ENCODE data around the gene DHRSX. TPM values are rescaled to one million over a fixed set of nuclear protein-coding genes. Genes with fewer than 3 reads are reported as not detected.
"Not testable (repeated sequence)": the region's sequence is repeated elsewhere in the genome, so short reads cannot be mapped to it uniquely, and the experiment has no call there.

DHRSX gene
- total RNA-seq, 1 experiment from 2014 or later, result 29.2 TPM

- DNase-seq (ENCODE audit: low read depth), result not testable (repeated sequence)
Observed at GRCh38 chrX:2265658-2266444, 234.9 kb downstream of the DHRSX start.

DNA sequence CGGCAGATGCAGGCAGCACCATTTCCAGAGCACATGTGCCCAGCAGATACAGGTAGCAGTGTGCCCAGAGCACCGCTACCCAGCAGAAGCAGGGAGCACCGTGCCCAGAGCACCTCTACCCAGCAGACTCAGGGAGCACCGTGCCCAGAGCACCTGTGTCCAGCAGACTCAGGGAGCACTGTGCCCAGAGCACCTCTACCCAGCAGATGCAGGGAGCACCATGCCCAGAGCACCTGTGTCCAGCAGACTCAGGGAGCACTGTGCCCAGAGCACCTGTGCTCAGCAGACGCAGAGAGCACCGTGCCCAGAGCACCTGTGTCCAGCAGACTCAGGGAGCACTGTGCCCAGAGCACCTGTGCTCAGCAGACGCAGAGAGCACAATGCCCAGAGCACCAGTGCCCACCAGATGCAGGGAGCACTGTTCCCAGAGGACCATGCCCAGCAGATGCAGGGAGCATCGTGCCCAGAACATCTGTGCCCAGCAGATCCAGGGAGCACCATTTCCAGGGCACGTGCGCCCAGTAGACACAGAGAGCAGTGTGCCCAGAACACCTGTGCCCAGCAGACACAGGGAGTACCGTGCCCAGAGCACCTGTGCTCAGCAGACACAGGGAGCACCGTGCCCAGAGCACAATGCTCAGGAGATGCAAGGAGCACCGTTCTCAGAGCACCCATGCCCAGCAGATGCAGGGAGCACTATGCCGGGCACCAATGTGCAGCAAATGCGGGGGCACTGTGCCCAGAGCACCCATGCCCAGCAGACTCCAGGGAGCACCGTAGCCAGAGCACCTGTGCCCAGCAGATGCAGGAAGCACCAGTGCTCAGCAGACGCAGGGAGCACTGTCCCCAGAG is 236.4 kb downstream of the DHRSX start:
- peak; percentile 8 for DNase-seq (ENCODE audit: low read depth)

- no peak for DNase-seq (ENCODE audit: low read depth)
Observed at GRCh38 chrX:2263203-2263602, 237.6 kb downstream of the DHRSX start.

DNA sequence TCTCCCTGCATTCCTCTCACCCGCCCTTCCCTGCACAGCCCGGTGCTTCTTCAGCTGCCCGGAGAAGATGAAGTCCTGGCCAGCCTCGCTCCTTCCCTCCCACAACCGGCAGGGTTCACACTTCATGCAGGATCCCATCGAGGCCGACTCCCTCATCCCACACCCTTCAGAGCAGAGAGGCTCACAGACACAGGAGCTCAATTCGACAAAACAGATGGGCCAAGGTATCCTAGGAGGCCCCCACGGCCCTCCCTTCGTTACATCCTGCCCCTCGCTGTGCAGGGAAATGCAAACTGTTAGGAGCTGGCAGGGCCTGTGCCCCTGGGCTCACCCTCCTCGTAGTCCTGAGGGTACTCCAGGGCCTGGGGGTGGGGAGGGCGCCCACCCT is 238.1 kb downstream of the DHRSX start:
- DNase-seq (ENCODE audit: low read depth), result no peak

DNA sequence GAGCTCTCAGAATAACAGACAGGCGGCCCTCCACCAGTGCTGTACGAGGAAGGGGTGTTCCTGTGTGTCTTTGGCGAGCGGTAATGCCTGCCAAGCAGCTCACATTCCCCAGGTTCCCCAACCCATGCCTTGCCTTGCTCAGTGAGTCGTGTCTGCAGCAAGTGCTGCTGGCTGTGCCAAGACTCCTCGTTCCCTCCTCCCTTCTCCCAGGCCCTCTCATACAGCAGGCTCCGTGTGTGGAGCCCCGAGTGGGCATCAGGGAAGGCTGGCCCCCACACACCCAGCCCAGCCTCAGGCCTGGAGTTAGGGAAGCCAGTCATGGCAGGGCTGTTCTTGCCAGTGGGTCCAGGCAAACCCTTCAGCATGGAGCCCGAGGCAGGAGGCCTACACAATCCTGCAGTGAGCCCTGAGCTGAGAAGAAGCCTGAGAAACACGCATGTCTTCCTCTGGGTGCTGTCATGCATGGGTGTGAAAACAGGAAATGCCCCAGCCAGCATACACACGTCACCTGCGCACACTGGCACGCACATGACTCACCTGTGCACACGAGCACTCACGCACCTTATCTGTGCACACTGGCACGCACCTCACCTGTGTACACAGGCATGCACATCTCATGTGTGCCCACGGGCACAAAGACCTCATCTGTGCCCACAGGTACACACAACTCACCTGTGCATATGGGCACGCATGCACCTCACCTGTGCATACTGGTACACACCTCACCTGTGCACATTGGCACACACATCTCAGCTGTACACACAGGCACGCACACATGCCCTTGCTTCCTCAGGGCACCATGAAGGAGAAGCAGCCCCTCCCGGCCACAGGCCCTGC is 238.7 kb downstream of the DHRSX start:
- no peak for DNase-seq (ENCODE audit: low read depth)

- no peak for DNase-seq (ENCODE audit: low read depth)
Observed at GRCh38 chrX:2252331-2253065, 248.3 kb downstream of the DHRSX start.

DNA sequence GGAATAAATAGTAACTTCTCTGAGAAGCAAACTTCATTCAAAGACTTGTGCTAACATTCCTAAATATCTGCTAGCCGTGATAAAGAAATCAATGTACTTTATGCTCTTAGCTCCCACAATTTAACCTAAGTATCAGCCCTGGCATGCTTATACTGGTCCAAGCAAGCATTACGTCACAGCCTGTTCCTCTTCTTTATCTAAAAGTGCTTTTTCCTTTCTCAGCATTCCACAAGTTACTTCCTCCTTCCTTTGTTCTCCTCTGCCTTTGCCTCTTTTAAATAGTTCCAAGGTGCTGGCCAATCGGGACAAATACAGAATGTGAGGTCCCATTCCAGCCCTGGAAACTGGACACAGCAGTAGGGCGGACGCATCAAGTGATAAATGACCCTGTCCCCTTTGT is 249.6 kb downstream of the DHRSX start:
- no peak for DNase-seq (ENCODE audit: low read depth)

- DNase-seq (ENCODE audit: low read depth), result peak; percentile 37
Observed at GRCh38 chrX:2243913-2244460, 256.8 kb downstream of the DHRSX start.

DNA sequence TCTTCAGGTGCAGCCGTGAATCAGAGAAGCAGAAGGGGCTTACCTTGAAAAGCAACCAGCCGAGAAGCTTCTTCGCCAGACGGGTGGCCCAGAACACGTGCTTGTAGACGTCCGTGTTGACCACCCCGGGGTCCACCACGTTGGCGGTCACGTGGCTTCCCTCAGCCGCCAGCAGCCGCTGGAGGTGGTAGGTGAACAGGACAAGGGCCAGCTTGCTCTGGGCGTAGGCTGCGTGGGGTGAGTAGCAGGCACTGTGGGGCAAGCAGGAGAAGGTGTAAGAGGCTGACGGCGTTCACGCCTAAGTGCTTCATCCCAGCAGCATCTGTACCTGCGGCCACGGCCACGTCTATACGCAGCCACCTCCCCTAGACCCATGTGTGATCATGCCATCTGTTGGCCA is 257.8 kb downstream of the DHRSX start:
- no peak for DNase-seq (ENCODE audit: low read depth)

- no peak for DNase-seq (ENCODE audit: low read depth)
Observed at GRCh38 chrX:2242326-2242725, 258.4 kb downstream of the DHRSX start.

DNA sequence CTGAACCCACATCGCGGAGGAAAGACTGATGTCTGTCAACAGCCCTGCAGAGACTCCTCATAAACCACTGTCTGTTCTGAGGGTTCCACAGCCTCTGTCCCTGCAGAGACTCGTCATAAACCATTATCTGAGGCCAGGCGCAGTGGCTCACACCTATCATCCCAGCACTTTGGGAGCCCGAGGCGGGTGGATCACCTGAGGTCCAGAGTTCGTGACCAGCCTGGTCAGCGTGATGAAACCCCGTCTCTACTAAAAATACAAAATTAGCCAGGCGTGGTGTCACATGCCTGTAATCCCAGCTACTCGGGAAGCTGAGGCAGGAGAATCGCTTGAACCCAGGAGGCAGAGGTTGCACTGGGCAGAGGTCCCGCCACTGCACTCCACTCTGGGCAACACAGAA is 259.3 kb downstream of the DHRSX start:
- DNase-seq (ENCODE audit: low read depth), result not testable (repeated sequence)

DNA sequence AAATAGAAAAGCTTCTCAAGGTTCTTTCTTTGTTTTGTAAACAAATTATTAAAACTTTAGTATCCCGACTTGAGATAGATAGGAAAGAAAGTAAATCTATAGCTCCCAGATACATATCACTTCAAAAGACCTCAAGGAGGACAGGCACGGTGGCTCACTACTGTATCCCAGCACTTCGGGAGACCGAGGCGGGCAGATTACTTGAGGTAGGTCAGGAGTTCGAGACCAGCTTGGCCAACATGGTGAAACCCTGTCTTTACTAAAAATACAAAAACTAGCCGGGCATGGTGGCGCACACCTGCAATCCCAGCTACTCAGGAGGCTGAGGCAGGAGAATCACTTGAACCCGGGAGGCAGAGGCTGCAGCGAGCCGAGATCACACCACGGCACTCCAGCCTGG is 260.0 kb downstream of the DHRSX start:
- DNase-seq (ENCODE audit: low read depth), result not testable (repeated sequence)

- DNase-seq (ENCODE audit: low read depth), result no peak
Observed at GRCh38 chrX:2237976-2238375, 262.8 kb downstream of the DHRSX start.

DNA sequence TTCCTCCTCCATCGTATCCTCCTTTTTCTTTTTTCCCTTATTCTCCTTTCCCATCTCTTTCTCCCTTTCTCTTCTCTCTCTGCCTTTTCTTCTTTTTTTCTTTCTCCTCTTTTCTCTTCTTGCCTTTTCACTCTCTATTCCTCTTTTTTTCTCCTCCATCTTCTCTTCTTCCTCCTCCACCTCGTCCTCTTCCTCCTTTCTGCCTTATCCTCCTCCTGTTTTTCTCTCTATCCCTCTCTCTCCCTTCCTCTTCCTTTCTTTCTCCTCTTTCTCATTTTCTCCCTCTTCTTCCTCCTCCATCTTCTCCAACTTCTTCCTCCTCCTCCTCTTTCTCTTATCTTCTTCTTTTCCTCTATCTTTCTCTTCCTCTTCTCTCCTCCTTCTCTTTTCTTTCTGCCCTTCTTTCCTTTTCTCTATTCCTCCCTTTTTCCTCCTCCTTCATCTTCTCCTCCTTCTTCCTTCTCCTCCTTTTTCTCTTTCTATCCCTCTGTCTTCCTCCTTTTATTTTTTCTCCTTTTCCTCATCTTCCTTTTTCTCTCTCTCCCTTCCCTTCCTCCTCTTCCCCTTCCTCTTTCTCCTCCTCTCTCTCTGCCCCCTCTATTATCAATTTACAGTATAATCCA is 269.1 kb downstream of the DHRSX start:
- DNase-seq (ENCODE audit: low read depth), result no peak

- no peak for DNase-seq (ENCODE audit: low read depth)
Observed at GRCh38 chrX:2230457-2230856, 270.3 kb downstream of the DHRSX start.

GRCh38 chrX:2228536-2228935 is 272.2 kb downstream of the DHRSX start:
- no peak for DNase-seq (ENCODE audit: low read depth)

GRCh38 chrX:2226906-2227656 is 273.7 kb downstream of the DHRSX start:
- no peak for DNase-seq (ENCODE audit: low read depth)

DNA sequence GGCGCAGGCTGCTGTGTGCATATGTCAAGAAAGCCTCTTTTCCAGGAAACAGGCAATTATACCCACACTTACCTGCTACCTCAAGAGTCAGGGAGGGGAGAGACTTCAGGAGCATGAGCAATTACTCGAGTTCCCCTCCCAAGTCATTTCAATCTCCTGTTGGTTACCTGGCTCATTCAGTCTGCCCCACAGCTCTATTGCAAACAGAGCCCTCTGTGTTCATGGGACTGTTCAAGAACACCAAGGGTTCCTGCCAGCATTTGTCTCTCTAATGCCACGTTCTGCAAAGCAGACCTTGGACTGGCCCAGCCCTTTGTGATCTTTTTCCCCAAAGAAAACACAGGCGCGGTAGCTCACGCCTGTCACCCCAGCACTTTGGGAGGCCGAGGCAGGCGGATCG is 274.6 kb downstream of the DHRSX start:
- no peak for DNase-seq (ENCODE audit: low read depth)

- DNase-seq (ENCODE audit: low read depth), result no peak
Observed at GRCh38 chrX:2224597-2225235, 276.1 kb downstream of the DHRSX start.

Data from LHCN-M2 (cell line).